Measurements from ENCODE around the gene CDKN2B. TPM values are rescaled to one million over a fixed set of nuclear protein-coding genes. Genes with fewer than 3 reads are reported as not detected.
"Not testable (repeated sequence)": the region's sequence is repeated elsewhere in the genome, so short reads cannot be mapped to it uniquely, and the experiment has no call there.

CDKN2B gene
- total RNA-seq, 3 donors from 2014 or later, result 0.16 to 0.40 TPM; not detected in 1

GRCh38 chr9:21959268-21959667 is 49.8 kb downstream of the CDKN2B start:
- H3K27me3 Mint-ChIP-seq (ENCODE audit: low read depth), result peaks cover 46% of the 10 kb centered on the region
- H3K36me3 Mint-ChIP-seq (ENCODE audit: insufficient read depth); ATAC-seq; H3K9me3 Mint-ChIP-seq; H3K4me3 Mint-ChIP-seq; H3K4me1 Mint-ChIP-seq (ENCODE audit: low read depth); DNase-seq: not testable (repeated sequence)

- Mint-ChIP-seq H3K4me1 (ENCODE audit: low read depth) (no peaks in the 10 kb centered on the region), H3K9me3 (peaks cover 4% of the 10 kb centered on the region)
- peak in 1 of 2 donors; percentile 38 for ATAC-seq
Measured at GRCh38 chr9:21958833-21959232, 50.3 kb downstream of the CDKN2B start.

More at GRCh38 chr9:21958833-21959232, 50.3 kb downstream of the CDKN2B start:
- DNase-seq, result no peak
- H3K27me3 Mint-ChIP-seq (ENCODE audit: low read depth), result peaks cover 43% of the 10 kb centered on the region
- no peak overlapping the region for H3K4me3 Mint-ChIP-seq
- H3K36me3 Mint-ChIP-seq (ENCODE audit: insufficient read depth), result no peaks in the 10 kb centered on the region

Other genes starting within 250 kb of the CDKN2B start
- gene MTAP, start 206.7 kb downstream of the CDKN2B start, total RNA-seq, result 10 to 100 TPM; 73.2 to 78.1 (median 76.3) TPM
- gene CDKN2A, start 14.9 kb downstream of the CDKN2B start, total RNA-seq, result 1 to 10 TPM; 1.2 to 2.7 (median 1.4) TPM
- gene CDKN2B-AS1, start 14.5 kb downstream of the CDKN2B start, total RNA-seq, result under 1 TPM in 1 of 3 donors, not detected in 2; 0.60 TPM

Data from activated T-cell treated with anti-CD3 and anti-CD28 coated beads, Interleukin-2, amount 50 U/mL, for 4 hours (primary cell).